Measurements from ENCODE around the gene CD151. TPM values are rescaled to one million over a fixed set of nuclear protein-coding genes. Genes with fewer than 3 reads are reported as not detected.

CD151 gene
- total and polyA plus RNA-seq, 4 donors, result 620 to 1,186 (median 771) TPM

DNA sequence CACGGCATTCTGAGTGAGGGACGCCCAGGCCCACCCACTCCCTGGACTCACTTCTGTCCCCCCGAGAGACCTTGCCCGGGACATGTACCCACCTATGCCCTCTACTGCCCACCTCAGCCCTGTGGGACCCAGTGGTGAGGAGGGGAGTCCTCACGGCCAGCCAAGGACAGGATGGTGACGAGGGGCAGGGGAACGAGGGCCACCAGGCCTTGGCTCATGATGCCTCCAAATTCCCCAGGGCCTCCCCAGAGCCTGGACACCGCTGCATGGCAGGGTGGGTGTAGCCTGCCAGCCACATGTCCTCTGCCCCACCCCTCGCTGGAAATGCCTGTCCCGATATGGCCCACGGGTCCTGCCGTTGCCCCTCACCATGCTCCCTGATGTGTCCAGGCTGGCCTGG lies 36.0 kb downstream of the CD151 start:
- Histone ChIP-seq H3K36me3 (ENCODE audit: control insufficient read depth in 1 of 2, insufficient read depth in 2 of 2, low read length in 1 of 2) (no peaks in the 10 kb centered on the region), H3K4me1 (ENCODE audit: control insufficient read depth in 1 of 2, insufficient read depth in 2 of 2, low read length in 2 of 2) (no peaks in the 10 kb centered on the region), H3K4me3 (ENCODE audit: low read length in 2 of 2) (no peak overlapping the region), H3K9me3 (ENCODE audit: control insufficient read depth, low read length) (no peaks in the 10 kb centered on the region), H3K27me3 (ENCODE audit: control insufficient read depth in 1 of 2, insufficient read depth in 2 of 2, low read length in 1 of 2) (no peaks in the 10 kb centered on the region), H3K27ac (ENCODE audit: low read depth in 1 of 2, low read length in 2 of 2) (no peak overlapping the region)
- ATAC-seq (ENCODE audit: low FRiP score), result no peak
- WGBS, 2 donors, result 82 to 84% methylated on average over 12 of the region's 12 CpGs
- intact Hi-C loops (cut with DNase I), result no loop called here
- DNase-seq, result no peak

DNA sequence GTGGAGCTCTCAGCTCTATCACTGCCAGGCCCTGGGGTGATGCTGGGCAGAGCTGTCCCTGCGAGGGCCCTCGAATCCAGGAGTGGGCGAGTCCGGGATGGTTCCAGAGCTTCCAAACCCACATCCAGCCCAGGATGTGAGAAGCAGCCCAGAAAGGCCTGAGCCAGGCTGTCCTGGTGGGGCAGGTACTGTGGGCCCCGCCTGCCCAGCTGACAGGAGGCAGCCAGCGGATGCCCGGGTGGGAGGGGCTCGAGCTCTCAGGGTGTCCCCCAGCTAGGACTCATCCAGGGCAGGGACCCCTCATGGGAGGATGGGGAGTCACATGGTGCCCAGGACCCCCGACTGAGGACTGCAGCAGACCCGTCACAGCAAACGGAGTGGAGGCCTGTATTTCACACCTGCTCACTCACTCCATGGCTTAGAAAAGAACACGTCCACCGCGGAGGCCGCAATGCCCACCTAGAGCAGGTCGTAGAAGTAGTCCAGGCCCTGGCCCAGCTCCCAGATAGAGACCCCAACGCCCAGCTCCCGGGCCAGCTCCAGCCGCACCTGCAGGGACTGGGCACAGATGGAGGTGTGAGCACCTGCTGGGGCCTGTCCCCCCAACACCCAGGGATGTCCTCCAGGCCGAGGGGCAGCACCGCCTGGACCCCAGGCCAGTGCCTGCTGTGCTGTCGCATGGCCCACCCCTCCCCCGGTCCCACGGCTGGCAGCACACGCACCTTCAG lies 36.8 kb downstream of the CD151 start:
- no peaks in the 10 kb centered on the region for H3K36me3 ChIP-seq (ENCODE audit: control insufficient read depth in 1 of 2, insufficient read depth in 2 of 2, low read length in 1 of 2)

DNA sequence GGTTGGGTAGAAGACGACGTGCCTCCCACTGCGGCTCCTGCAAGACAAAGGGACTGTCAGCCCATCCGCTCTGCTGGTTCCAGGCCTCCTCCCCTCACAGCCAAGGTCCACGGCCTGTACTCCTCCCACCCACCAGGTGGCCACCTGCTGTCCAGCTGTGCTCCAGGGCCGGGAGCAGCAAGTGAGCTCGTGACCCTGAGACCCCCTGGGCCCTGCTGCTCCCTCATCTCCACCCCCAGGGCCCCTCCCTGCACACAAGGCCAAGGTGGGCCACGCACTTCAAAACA lies 37.3 kb downstream of the CD151 start:
- Histone ChIP-seq H3K27me3 (ENCODE audit: control insufficient read depth in 1 of 2, insufficient read depth in 2 of 2, low read length in 1 of 2) (no peaks in the 10 kb centered on the region), H3K4me1 (ENCODE audit: control insufficient read depth in 1 of 2, insufficient read depth in 2 of 2, low read length in 2 of 2) (no peaks in the 10 kb centered on the region), H3K4me3 (ENCODE audit: low read length in 2 of 2) (no peak overlapping the region), H3K9me3 (ENCODE audit: control insufficient read depth, low read length) (no peaks in the 10 kb centered on the region), H3K27ac (ENCODE audit: low read depth in 1 of 2, low read length in 2 of 2) (no peak overlapping the region), H3K36me3 (ENCODE audit: control insufficient read depth in 1 of 2, insufficient read depth in 2 of 2, low read length in 1 of 2) (no peaks in the 10 kb centered on the region)
- intact Hi-C loops (cut with DNase I), result no loop called here
- DNase-seq, result no peak
- ATAC-seq (ENCODE audit: low FRiP score), result no peak
- WGBS, 2 donors, result 62 to 70% methylated on average over 8 of the region's 8 CpGs

More for the DNA sequence above, 36.8 kb downstream of the CD151 start:
- 88 to 89% methylated on average over 25 of the region's 25 CpGs for WGBS, 2 donors
- no peaks in the 10 kb centered on the region for H3K9me3 ChIP-seq (ENCODE audit: control insufficient read depth, low read length)
- H3K27ac ChIP-seq (ENCODE audit: low read depth in 1 of 2, low read length in 2 of 2), result no peak overlapping the region
- no peak for ATAC-seq (ENCODE audit: low FRiP score)
- intact Hi-C loops (cut with DNase I), result no loop called here
- H3K4me1 ChIP-seq (ENCODE audit: control insufficient read depth in 1 of 2, insufficient read depth in 2 of 2, low read length in 2 of 2), result no peaks in the 10 kb centered on the region
- H3K27me3 ChIP-seq (ENCODE audit: control insufficient read depth in 1 of 2, insufficient read depth in 2 of 2, low read length in 1 of 2), result no peaks in the 10 kb centered on the region
- no peak for DNase-seq
- H3K4me3 ChIP-seq (ENCODE audit: low read length in 2 of 2), result no peak overlapping the region

DNA sequence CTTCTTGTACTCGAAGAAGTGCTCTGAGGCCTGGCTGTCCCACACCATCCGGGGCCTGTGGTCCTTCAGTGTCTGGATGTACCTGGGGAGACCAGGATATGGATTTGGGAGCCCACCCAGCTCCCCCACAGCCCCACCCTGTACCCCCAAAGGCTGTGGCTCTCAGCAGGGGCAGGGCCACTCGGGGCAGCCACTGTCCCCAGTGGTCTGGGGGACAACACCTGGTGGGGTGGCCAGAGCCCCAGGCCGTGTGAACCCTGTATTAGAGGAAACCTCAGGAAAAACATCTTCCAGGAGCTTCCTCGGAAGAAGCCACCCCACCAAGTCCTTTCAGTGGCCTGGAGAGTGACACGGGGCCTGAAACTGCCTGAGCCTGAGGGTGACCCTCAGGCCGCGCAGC lies 37.7 kb downstream of the CD151 start:
- intact Hi-C loops (cut with DNase I), result no loop called here
- Histone ChIP-seq H3K9me3 (ENCODE audit: control insufficient read depth, low read length) (no peaks in the 10 kb centered on the region), H3K27ac (ENCODE audit: low read depth in 1 of 2, low read length in 2 of 2) (no peak overlapping the region), H3K36me3 (ENCODE audit: control insufficient read depth in 1 of 2, insufficient read depth in 2 of 2, low read length in 1 of 2) (no peaks in the 10 kb centered on the region), H3K4me3 (ENCODE audit: low read length in 2 of 2) (no peak overlapping the region), H3K4me1 (ENCODE audit: control insufficient read depth in 1 of 2, insufficient read depth in 2 of 2, low read length in 2 of 2) (no peaks in the 10 kb centered on the region), H3K27me3 (ENCODE audit: control insufficient read depth in 1 of 2, insufficient read depth in 2 of 2, low read length in 1 of 2) (no peaks in the 10 kb centered on the region)
- no peak for ATAC-seq (ENCODE audit: low FRiP score)
- DNase-seq, result no peak
- 84 to 87% methylated on average over 8 of the region's 8 CpGs for WGBS, 2 donors

DNA sequence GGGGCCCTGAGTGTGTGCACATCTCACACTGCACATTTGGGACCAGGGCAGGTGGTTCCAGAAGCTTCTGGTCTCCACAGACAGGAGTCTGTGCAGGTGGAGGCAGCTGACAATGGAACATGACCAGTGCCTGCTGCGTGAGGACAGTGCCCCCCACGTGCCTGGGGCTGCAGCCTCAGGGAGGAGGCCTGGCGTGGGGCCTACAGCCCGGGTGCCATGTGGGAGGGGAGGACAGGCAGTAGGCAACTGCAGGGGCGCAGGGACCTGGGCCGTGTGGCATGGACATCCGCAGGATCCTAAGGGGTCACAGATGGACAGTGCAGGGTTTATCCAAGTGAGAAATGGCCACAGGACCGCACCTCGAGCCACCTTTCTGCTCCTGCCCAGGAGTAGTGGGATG lies 38.7 kb downstream of the CD151 start:
- no peaks in the 10 kb centered on the region for H3K4me1 ChIP-seq (ENCODE audit: control insufficient read depth in 1 of 2, insufficient read depth in 2 of 2, low read length in 2 of 2)
- no peak overlapping the region for H3K27ac ChIP-seq (ENCODE audit: low read depth in 1 of 2, low read length in 2 of 2)
- H3K36me3 ChIP-seq (ENCODE audit: control insufficient read depth in 1 of 2, insufficient read depth in 2 of 2, low read length in 1 of 2), result no peaks in the 10 kb centered on the region
- DNase-seq (no peak), ATAC-seq (ENCODE audit: low FRiP score) (no peak)
- no peaks in the 10 kb centered on the region for H3K27me3 ChIP-seq (ENCODE audit: control insufficient read depth in 1 of 2, insufficient read depth in 2 of 2, low read length in 1 of 2)
- no peaks in the 10 kb centered on the region for H3K9me3 ChIP-seq (ENCODE audit: control insufficient read depth, low read length)
- WGBS, 2 donors, result 72 to 77% methylated on average over 8 to 9 of the region's 9 CpGs
- intact Hi-C loops (cut with DNase I), result no loop called here
- no peak overlapping the region for H3K4me3 ChIP-seq (ENCODE audit: low read length in 2 of 2)

DNA sequence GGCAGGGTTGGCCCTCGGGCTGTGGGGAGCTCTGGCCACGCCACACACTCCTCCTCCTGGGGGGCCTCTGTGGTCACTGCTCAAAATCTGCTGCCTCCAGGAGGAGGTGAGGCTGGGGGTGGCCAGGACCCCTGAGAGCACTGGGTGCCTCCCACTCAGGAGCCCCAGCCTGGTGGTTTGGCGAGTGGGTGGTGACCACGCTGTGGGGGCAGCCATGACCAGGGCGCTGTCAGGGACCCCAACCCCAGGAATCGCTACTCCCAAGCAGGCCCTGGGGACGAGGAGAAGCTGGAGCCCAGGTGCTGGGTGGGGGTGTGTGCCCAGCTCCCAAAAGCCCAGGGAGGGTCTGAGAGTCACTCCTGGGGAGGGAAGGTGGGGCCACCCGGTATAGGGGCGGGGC lies 40.0 kb downstream of the CD151 start:
- WGBS, 2 donors, result 91 to 95% methylated on average over 7 to 9 of the region's 9 CpGs
- no peak for DNase-seq
- Histone ChIP-seq H3K4me3 (ENCODE audit: low read length in 2 of 2) (no peak overlapping the region), H3K27ac (ENCODE audit: low read depth in 1 of 2, low read length in 2 of 2) (no peak overlapping the region), H3K27me3 (ENCODE audit: control insufficient read depth in 1 of 2, insufficient read depth in 2 of 2, low read length in 1 of 2) (no peaks in the 10 kb centered on the region), H3K36me3 (ENCODE audit: control insufficient read depth in 1 of 2, insufficient read depth in 2 of 2, low read length in 1 of 2) (no peaks in the 10 kb centered on the region), H3K4me1 (ENCODE audit: control insufficient read depth in 1 of 2, insufficient read depth in 2 of 2, low read length in 2 of 2) (no peaks in the 10 kb centered on the region), H3K9me3 (ENCODE audit: control insufficient read depth, low read length) (no peaks in the 10 kb centered on the region)
- intact Hi-C loops (cut with DNase I), result no loop called here
- no peak for ATAC-seq (ENCODE audit: low FRiP score)

DNA sequence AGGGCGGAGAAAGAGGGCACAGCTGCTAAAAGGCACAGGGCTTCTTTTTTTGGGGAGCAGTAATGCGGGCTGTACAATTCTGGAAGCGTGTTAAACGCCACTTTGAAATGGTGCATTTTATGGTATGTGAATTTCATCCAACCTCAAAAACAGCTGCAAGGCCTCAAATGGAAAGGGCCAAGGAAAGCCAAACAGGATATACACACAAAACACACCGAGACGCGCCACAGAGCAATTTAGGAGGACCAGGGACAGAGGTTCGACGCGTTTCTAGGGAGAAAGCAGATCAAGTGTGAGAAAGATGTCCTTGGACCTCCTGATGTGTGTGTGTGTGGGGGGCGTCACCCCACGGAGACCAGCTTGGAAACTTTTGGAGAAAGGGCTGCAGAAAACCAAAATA lies 41.0 kb downstream of the CD151 start:
- no peak overlapping the region for H3K4me3 ChIP-seq (ENCODE audit: low read length in 2 of 2)
- ATAC-seq (ENCODE audit: low FRiP score) (no peak), DNase-seq (no peak)
- no peak overlapping the region for H3K27ac ChIP-seq (ENCODE audit: low read depth in 1 of 2, low read length in 2 of 2)
- intact Hi-C loops (cut with DNase I), result no loop called here
- no peaks in the 10 kb centered on the region for H3K27me3 ChIP-seq (ENCODE audit: control insufficient read depth in 1 of 2, insufficient read depth in 2 of 2, low read length in 1 of 2)
- H3K4me1 ChIP-seq (ENCODE audit: control insufficient read depth in 1 of 2, insufficient read depth in 2 of 2, low read length in 2 of 2), result no peaks in the 10 kb centered on the region
- no peaks in the 10 kb centered on the region for H3K36me3 ChIP-seq (ENCODE audit: control insufficient read depth in 1 of 2, insufficient read depth in 2 of 2, low read length in 1 of 2)
- 71 to 79% methylated on average over 12 of the region's 12 CpGs for WGBS, 2 donors
- no peaks in the 10 kb centered on the region for H3K9me3 ChIP-seq (ENCODE audit: control insufficient read depth, low read length)

DNA sequence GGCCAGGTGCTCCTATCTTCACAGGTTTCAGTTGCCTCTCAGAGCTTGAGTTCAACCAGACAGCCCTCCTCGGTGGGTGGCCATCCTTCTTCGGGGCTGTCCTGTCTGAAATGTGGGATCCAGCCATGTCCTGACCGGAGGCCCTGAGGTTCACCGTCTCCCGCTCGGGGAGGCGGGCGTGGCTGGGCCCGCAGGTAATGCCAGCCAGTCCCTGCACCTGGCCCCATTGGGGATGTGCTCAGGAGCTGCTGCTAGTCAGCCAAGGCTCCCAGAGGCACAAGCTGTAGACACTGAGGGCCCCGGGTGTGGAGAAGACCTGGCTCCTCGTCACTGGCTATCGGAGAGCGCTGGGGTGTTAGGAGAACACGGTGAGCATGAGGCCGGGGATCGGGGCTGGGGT lies 42.5 kb downstream of the CD151 start:
- WGBS, 2 donors, result 93 to 94% methylated on average over 16 of the region's 16 CpGs
- Histone ChIP-seq H3K27me3 (ENCODE audit: control insufficient read depth in 1 of 2, insufficient read depth in 2 of 2, low read length in 1 of 2) (no peaks in the 10 kb centered on the region), H3K36me3 (ENCODE audit: control insufficient read depth in 1 of 2, insufficient read depth in 2 of 2, low read length in 1 of 2) (no peaks in the 10 kb centered on the region), H3K4me3 (ENCODE audit: low read length in 2 of 2) (no peak overlapping the region), H3K27ac (ENCODE audit: low read depth in 1 of 2, low read length in 2 of 2) (no peak overlapping the region), H3K4me1 (ENCODE audit: control insufficient read depth in 1 of 2, insufficient read depth in 2 of 2, low read length in 2 of 2) (no peaks in the 10 kb centered on the region), H3K9me3 (ENCODE audit: control insufficient read depth, low read length) (no peaks in the 10 kb centered on the region)
- ATAC-seq (ENCODE audit: low FRiP score) (no peak), DNase-seq (no peak)
- intact Hi-C loops (cut with DNase I), result no loop called here

DNA sequence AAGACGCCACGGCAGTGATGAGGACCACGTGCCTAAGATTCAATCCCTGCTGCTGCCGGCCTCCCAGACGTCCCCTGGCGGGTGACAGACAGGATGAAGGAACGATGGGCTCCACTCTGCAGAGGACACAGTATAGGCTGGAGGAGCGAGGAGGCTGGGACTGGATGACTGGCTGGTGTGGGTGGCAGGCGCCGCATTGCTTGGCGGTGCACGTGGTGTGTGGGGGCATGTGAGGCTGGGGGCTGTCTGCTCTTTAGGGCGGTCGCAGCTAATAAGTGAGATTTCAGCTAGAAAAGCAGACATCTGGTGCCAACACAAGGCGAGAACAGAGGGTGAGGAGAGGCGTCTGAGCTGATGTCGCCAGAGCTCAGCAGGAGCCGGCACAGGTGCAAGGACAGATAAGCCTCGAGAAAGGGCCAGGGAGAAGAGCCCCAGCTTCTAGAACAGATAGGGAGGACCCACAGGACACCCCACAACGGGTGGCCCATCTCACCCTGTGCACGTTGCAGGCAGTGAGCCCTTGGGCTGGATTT lies 43.1 kb downstream of the CD151 start:
- no peak for ATAC-seq (ENCODE audit: low FRiP score)
- intact Hi-C loops (cut with DNase I), result no loop called here
- 90% methylated on average over 21 of the region's 21 CpGs for WGBS, 2 donors
- no peaks in the 10 kb centered on the region for H3K27me3 ChIP-seq (ENCODE audit: control insufficient read depth in 1 of 2, insufficient read depth in 2 of 2, low read length in 1 of 2)
- no peaks in the 10 kb centered on the region for H3K4me1 ChIP-seq (ENCODE audit: control insufficient read depth in 1 of 2, insufficient read depth in 2 of 2, low read length in 2 of 2)
- H3K9me3 ChIP-seq (ENCODE audit: control insufficient read depth, low read length), result no peaks in the 10 kb centered on the region
- DNase-seq, result no peak
- no peaks in the 10 kb centered on the region for H3K36me3 ChIP-seq (ENCODE audit: control insufficient read depth in 1 of 2, insufficient read depth in 2 of 2, low read length in 1 of 2)
- H3K27ac ChIP-seq (ENCODE audit: low read depth in 1 of 2, low read length in 2 of 2), result no peak overlapping the region
- no peak overlapping the region for H3K4me3 ChIP-seq (ENCODE audit: low read length in 2 of 2)

Data from aorta (tissue), 5 donors.